Trophoblast cell (in vitro differentiated cells and primary cell): ENCODE measurements around the gene GRB2.

Experiments
- DNase-seq, 2 donors: peaks; one replicate each; pipeline ENCODE4 v3.0.0-alpha.2; 2016
- H2AFZ ChIP-seq: 2 replicates; pipeline ENCODE4 v1.6.1; 2013; ENCODE audit warnings: low read length, moderate library complexity, mild to moderate bottlenecking; ENCODE audit not compliant: insufficient read depth, poor library complexity
- H2AK5ac ChIP-seq: 2 replicates; pipeline ENCODE4 v1.6.1; 2013; ENCODE audit warnings: mild to moderate bottlenecking, low read length
- H2BK120ac ChIP-seq: 2 replicates; pipeline ENCODE4 v1.6.1; 2013; ENCODE audit warnings: low read length, mild to moderate bottlenecking, moderate library complexity; ENCODE audit not compliant: insufficient read depth, poor library complexity
- H2BK12ac ChIP-seq: 2 replicates; pipeline ENCODE4 v1.6.1; 2013; ENCODE audit warnings: mild to moderate bottlenecking, low read length, moderate library complexity
- H2BK5ac ChIP-seq: 2 replicates; pipeline ENCODE4 v1.6.1; 2013; ENCODE audit warnings: low read length, low read depth, moderate library complexity, mild to moderate bottlenecking; ENCODE audit not compliant: poor library complexity
- H3K14ac ChIP-seq: 2 replicates; pipeline ENCODE4 v1.6.1; 2013; ENCODE audit warnings: mild to moderate bottlenecking, low read length
- H3K18ac ChIP-seq: 2 replicates; pipeline ENCODE4 v1.6.1; 2013; ENCODE audit warnings: mild to moderate bottlenecking, low read length
- H3K23ac ChIP-seq: 2 replicates; pipeline ENCODE4 v1.6.1; 2013; ENCODE audit warnings: low read length
- H3K27ac ChIP-seq: 2 replicates; pipeline ENCODE4 v1.5.1; 2013; ENCODE audit warnings: low read depth, mild to moderate bottlenecking, inconsistent platforms, low read length, moderate library complexity
- H3K27me3 ChIP-seq: 2 replicates; pipeline ENCODE4 v1.6.1; 2013; ENCODE audit warnings: inconsistent platforms, mild to moderate bottlenecking, low read length, moderate library complexity; ENCODE audit not compliant: insufficient read depth
- H3K36me3 ChIP-seq, 2 experiments: 1 replicate in 1 of 2; 2 replicates in 1 of 2; pipeline ENCODE4 v1.6.1; 2013; ENCODE audit warnings: low read length in 2 of 2, mild to moderate bottlenecking in 2 of 2, moderate library complexity in 1 of 2; ENCODE audit not compliant: insufficient read depth in 2 of 2, control insufficient read depth in 1 of 2
- H3K4ac ChIP-seq: 2 replicates; pipeline ENCODE4 v1.6.1; 2013; ENCODE audit warnings: low read depth, mild to moderate bottlenecking, low read length, moderate library complexity
- H3K4me1 ChIP-seq, 2 experiments: 1 replicate in 1 of 2; 2 replicates in 1 of 2; pipeline ENCODE4 v1.6.1; 2013; ENCODE audit warnings: low read length in 2 of 2, mild to moderate bottlenecking in 2 of 2, moderate library complexity in 1 of 2; ENCODE audit not compliant: insufficient read depth in 2 of 2, control insufficient read depth in 1 of 2
- H3K4me2 ChIP-seq: 2 replicates; pipeline ENCODE4 v1.6.1; 2013; ENCODE audit warnings: inconsistent platforms, mild to moderate bottlenecking, low read length, moderate library complexity
- H3K4me3 ChIP-seq: 2 replicates; pipeline ENCODE4 v1.5.1; 2013; ENCODE audit warnings: mild to moderate bottlenecking, low read depth, low read length, inconsistent platforms
- H3K79me1 ChIP-seq: one replicate; pipeline ENCODE4 v1.6.1; 2013; ENCODE audit warnings: low read length
- H3K79me2 ChIP-seq: 2 replicates; pipeline ENCODE4 v1.6.1; 2013; ENCODE audit warnings: low read length, mild to moderate bottlenecking; ENCODE audit not compliant: control insufficient read depth, insufficient read depth, poor library complexity
- H3K9ac ChIP-seq: 2 replicates; pipeline ENCODE4 v1.6.1; 2013; ENCODE audit warnings: mild to moderate bottlenecking, low read length
- H3K9me3 ChIP-seq: 2 replicates; pipeline ENCODE4 v1.6.1; 2013; ENCODE audit warnings: low read depth, mild to moderate bottlenecking, control low read depth, inconsistent platforms, low read length; ENCODE audit not compliant: insufficient read depth
- H4K12ac ChIP-seq: 2 replicates; pipeline ENCODE4 v1.6.1; 2013; ENCODE audit warnings: low read depth, mild to moderate bottlenecking, low read length, moderate library complexity
- H4K8ac ChIP-seq: 2 replicates; pipeline ENCODE4 v1.6.1; 2013; ENCODE audit warnings: low read depth, mild to moderate bottlenecking, low read length, moderate library complexity
- H4K91ac ChIP-seq: one replicate; pipeline ENCODE4 v1.6.1; 2013; ENCODE audit warnings: low read depth, mild to moderate bottlenecking, low read length, moderate library complexity
- WGBS: extraction: QIAGEN DNeasy Blood & Tissue Kit; methylation state at CpG from one replicate; pipeline ENCODE4 v1.1.7; 2013; ENCODE audit warnings: missing lambda C conversion rate; ENCODE audit not compliant: insufficient read length, insufficient coverage; ENCODE audit errors: extremely low coverage; 5-methylcytosine and 5-hydroxymethylcytosine counted together

Gene GRB2

GRCh38 chr17:75361344-75361743 lies 44.1 kb downstream of the GRB2 start:
- Histone ChIP-seq H3K23ac (no peak overlapping the region), H2AK5ac (no peak overlapping the region), H3K9me3 (no peaks in the 10 kb centered on the region), H3K18ac (no peak overlapping the region), H3K4ac (no peak overlapping the region), H4K8ac (no peak overlapping the region), H3K9ac (no peak overlapping the region), H2BK5ac (no peak overlapping the region), H3K27me3 (no peaks in the 10 kb centered on the region), H2AFZ (no peak overlapping the region), H3K14ac (no peak overlapping the region), H2BK120ac (no peak overlapping the region), H4K12ac (no peak overlapping the region), H3K4me1 (peaks cover 3 to 4% of the 10 kb centered on the region in 2 experiments), H3K4me3 (no peak overlapping the region), H2BK12ac (no peak overlapping the region), H3K27ac (no peak overlapping the region), H3K36me3 (no peaks in the 10 kb centered on the region), H3K4me2 (no peak overlapping the region), H4K91ac (no peak overlapping the region), H3K79me2 (peaks cover 1% of the 10 kb centered on the region), H3K79me1 (no peaks in the 10 kb centered on the region)
- WGBS: 100% methylated on average over 2 of the region's 3 CpGs
- DNase-seq: no peak

- no peak overlapping the region for H4K91ac ChIP-seq
- no peaks in the 10 kb centered on the region for H3K36me3 ChIP-seq
- DNase-seq: no peak
- H3K4me2 ChIP-seq: no peak overlapping the region
- no peak overlapping the region for H2BK12ac ChIP-seq
- no peak overlapping the region for H2BK5ac ChIP-seq
- peaks cover 1% of the 10 kb centered on the region for H3K79me2 ChIP-seq
- no peak overlapping the region for H4K12ac ChIP-seq
- no peak overlapping the region for H3K18ac ChIP-seq
- H3K23ac ChIP-seq: peak overlapping the region; percentile 11
- H2AK5ac ChIP-seq: no peak overlapping the region
- H3K27me3 ChIP-seq: no peaks in the 10 kb centered on the region
- H3K14ac ChIP-seq: no peak overlapping the region
- H4K8ac ChIP-seq: no peak overlapping the region
- no peaks in the 10 kb centered on the region for H3K9me3 ChIP-seq
- H2AFZ ChIP-seq: no peak overlapping the region
- H3K9ac ChIP-seq: no peak overlapping the region
- WGBS: no CpG with 5 or more reads among the region's 9 CpGs
- H3K4me1 ChIP-seq: peaks cover 3 to 4% of the 10 kb centered on the region in 2 experiments
- H3K27ac ChIP-seq: no peak overlapping the region
- peak overlapping the region; percentile 30 for H3K4ac ChIP-seq
- H3K79me1 ChIP-seq: no peaks in the 10 kb centered on the region
- H2BK120ac ChIP-seq: no peak overlapping the region
- H3K4me3 ChIP-seq: no peak overlapping the region
Measured at GRCh38 chr17:75356260-75356937, 49.1 kb downstream of the GRB2 start.

- Histone ChIP-seq H3K27me3 (no peaks in the 10 kb centered on the region), H3K79me1 (no peaks in the 10 kb centered on the region), H3K4me1 (no peaks in the 10 kb centered on the region), H3K36me3 (no peaks in the 10 kb centered on the region), H3K79me2 (peaks cover 2% of the 10 kb centered on the region), H3K9ac (no peak overlapping the region), H3K4me2 (no peak overlapping the region), H3K27ac (no peak overlapping the region), H2AK5ac (no peak overlapping the region), H3K18ac (no peak overlapping the region), H3K4ac (peak overlapping the region; percentile 80), H3K14ac (no peak overlapping the region), H3K23ac (no peak overlapping the region), H3K4me3 (no peak overlapping the region), H4K12ac (no peak overlapping the region), H2AFZ (no peak overlapping the region), H3K9me3 (no peaks in the 10 kb centered on the region), H2BK120ac (no peak overlapping the region), H4K91ac (no peak overlapping the region), H4K8ac (no peak overlapping the region), H2BK5ac (no peak overlapping the region), H2BK12ac (no peak overlapping the region)
- no CpG with 5 or more reads among the region's 8 CpGs for WGBS
- no peak for DNase-seq
Measured at GRCh38 chr17:75353176-75353575, 52.3 kb downstream of the GRB2 start.

- no peak overlapping the region for H3K4me3 ChIP-seq
- no peaks in the 10 kb centered on the region for H3K79me1 ChIP-seq
- no peak overlapping the region for H4K12ac ChIP-seq
- WGBS: no CpG with 5 or more reads among the region's 7 CpGs
- H2AFZ ChIP-seq: no peak overlapping the region
- no peak overlapping the region for H2AK5ac ChIP-seq
- no peak overlapping the region for H4K91ac ChIP-seq
- H3K9me3 ChIP-seq: no peaks in the 10 kb centered on the region
- H3K4me1 ChIP-seq: peaks cover 2 to 5% of the 10 kb centered on the region in 2 experiments
- H2BK12ac ChIP-seq: no peak overlapping the region
- H4K8ac ChIP-seq: no peak overlapping the region
- H3K36me3 ChIP-seq: no peaks in the 10 kb centered on the region
- H3K14ac ChIP-seq: no peak overlapping the region
- no peak overlapping the region for H2BK120ac ChIP-seq
- H3K4ac ChIP-seq: no peak overlapping the region
- H3K23ac ChIP-seq: peak overlapping the region; percentile 21
- no peak overlapping the region for H2BK5ac ChIP-seq
- no peaks in the 10 kb centered on the region for H3K27me3 ChIP-seq
- peaks cover 2% of the 10 kb centered on the region for H3K79me2 ChIP-seq
- no peak overlapping the region for H3K9ac ChIP-seq
- H3K27ac ChIP-seq: no peak overlapping the region
- DNase-seq: no peak
- no peak overlapping the region for H3K18ac ChIP-seq
- no peak overlapping the region for H3K4me2 ChIP-seq
Measured at GRCh38 chr17:75352079-75352569, 53.4 kb downstream of the GRB2 start.
